Activated T-cell treated with anti-CD3 and anti-CD28 coated beads, Interleukin-2, amount 50 U/mL, for 4 hours (primary cell): Measurements from ENCODE around the gene BIRC2. TPM values are rescaled to one million over a fixed set of nuclear protein-coding genes. Genes with fewer than 3 reads are reported as not detected.

Experiments used
- ATAC-seq, 2 donors: fragments of 200-7000 bp; cut with Tn5 transposase; one replicate each; pipeline ENCODE4 v1.10.0; 2021
- DNase-seq: peaks from one replicate; pipeline ENCODE4 v3.0.0-alpha.2; 2020
- H3K27me3 Mint-ChIP-seq: one replicate; pipeline ENCODE4 v1.8.0; 2021; ENCODE audit warnings: low read depth, mixed read lengths
- H3K36me3 Mint-ChIP-seq: one replicate; pipeline ENCODE4 v1.8.0; 2022; ENCODE audit warnings: mixed read lengths; ENCODE audit not compliant: insufficient read depth
- H3K4me1 Mint-ChIP-seq: one replicate; pipeline ENCODE4 v1.8.0; 2021; ENCODE audit warnings: low read depth, mixed read lengths
- H3K4me3 Mint-ChIP-seq: one replicate; pipeline ENCODE4 v1.8.0; 2021; ENCODE audit warnings: mild to moderate bottlenecking, moderate library complexity, mixed read lengths
- H3K9me3 Mint-ChIP-seq: one replicate; pipeline ENCODE4 v1.8.0; 2021; ENCODE audit warnings: mixed read lengths
- total RNA-seq, 3 donors: library from RNA; stranded (reverse); gene quantifications; one replicate each; pipeline ENCODE4 v1.2.1, GENCODE V29; 2021

BIRC2 gene
- total RNA-seq, 3 donors from 2014 or later = 25.0 to 31.9 (median 31.7) TPM

GRCh38 chr11:102411142-102411541 lies 64.1 kb downstream of the BIRC2 start:
- peaks cover 87% of the 10 kb centered on the region for H3K4me1 Mint-ChIP-seq
- H3K27me3 Mint-ChIP-seq = no peaks in the 10 kb centered on the region
- no peak for ATAC-seq
- no peak for DNase-seq
- H3K9me3 Mint-ChIP-seq = no peaks in the 10 kb centered on the region
- no peak overlapping the region for H3K4me3 Mint-ChIP-seq
- peaks cover 17% of the 10 kb centered on the region for H3K36me3 Mint-ChIP-seq

DNA sequence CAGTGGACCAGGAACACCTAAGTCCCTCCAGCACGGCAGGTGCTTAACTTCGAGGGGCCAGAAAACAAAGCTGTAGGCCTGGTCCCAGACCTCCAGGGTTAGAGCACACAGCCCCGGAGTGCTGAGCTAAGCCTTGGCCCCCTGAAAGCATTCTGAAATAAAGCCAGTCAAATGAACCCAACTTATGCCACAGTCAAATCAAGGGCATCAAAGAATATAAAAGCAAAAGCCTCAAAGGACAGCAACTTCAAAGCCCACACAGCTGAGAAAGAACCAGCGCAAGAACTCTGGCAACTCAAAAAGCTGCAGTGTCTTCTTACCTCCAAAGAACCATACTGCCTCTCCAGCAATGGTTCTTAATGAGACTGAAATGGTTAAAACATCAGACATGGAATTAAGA lies 66.5 kb downstream of the BIRC2 start:
- Mint-ChIP-seq H3K36me3 (peaks cover 31% of the 10 kb centered on the region), H3K27me3 (no peaks in the 10 kb centered on the region), H3K4me1 (peaks cover 88% of the 10 kb centered on the region), H3K4me3 (peak overlapping the region; percentile 56), H3K9me3 (peaks cover 8% of the 10 kb centered on the region)
- ATAC-seq (peak in 1 of 2 donors; percentile 6), DNase-seq (no peak)

- peak overlapping the region; percentile 46 for H3K4me3 Mint-ChIP-seq
- ATAC-seq = no peak
- no peaks in the 10 kb centered on the region for H3K27me3 Mint-ChIP-seq
- peaks cover 8% of the 10 kb centered on the region for H3K9me3 Mint-ChIP-seq
- DNase-seq = no peak
- peaks cover 36% of the 10 kb centered on the region for H3K36me3 Mint-ChIP-seq
- H3K4me1 Mint-ChIP-seq = peaks cover 92% of the 10 kb centered on the region
These were observed 67.5 kb downstream of the BIRC2 start for GRCh38 chr11:102414559-102414958.

GRCh38 chr11:102415304-102415916 lies 68.4 kb downstream of the BIRC2 start:
- no peaks in the 10 kb centered on the region for H3K27me3 Mint-ChIP-seq
- H3K9me3 Mint-ChIP-seq = peaks cover 8% of the 10 kb centered on the region
- peak overlapping the region; percentile 46 for H3K4me3 Mint-ChIP-seq
- H3K36me3 Mint-ChIP-seq = peaks cover 33% of the 10 kb centered on the region
- no peak for DNase-seq
- H3K4me1 Mint-ChIP-seq = peaks cover 95% of the 10 kb centered on the region
- peak; percentile 32 to 49 for ATAC-seq

- no peak for DNase-seq
These were observed 70.0 kb downstream of the BIRC2 start for GRCh38 chr11:102416976-102417375.

DNA sequence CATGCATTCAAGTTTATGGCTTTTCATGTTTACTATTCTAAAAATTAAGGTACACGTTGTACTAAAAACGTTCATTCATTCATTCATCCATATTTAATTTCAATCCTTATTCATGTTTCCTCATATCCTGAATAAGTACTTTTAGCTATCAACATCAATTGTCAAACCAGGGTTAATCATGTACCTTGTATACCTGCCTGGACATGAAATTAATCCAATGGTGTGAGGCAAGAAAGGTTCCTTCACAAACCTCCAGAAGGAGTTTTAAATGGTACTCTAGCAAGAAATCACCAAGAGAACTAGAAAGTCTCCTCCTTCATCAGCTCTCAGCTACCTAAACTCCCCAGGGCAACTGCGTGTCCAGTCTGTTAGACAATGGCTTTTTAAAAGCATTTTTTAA lies 72.2 kb downstream of the BIRC2 start:
- DNase-seq (no peak), ATAC-seq (no peak)
- Mint-ChIP-seq H3K4me3 (no peak overlapping the region), H3K4me1 (peaks cover 93% of the 10 kb centered on the region), H3K27me3 (no peaks in the 10 kb centered on the region), H3K36me3 (peaks cover 35% of the 10 kb centered on the region), H3K9me3 (peaks cover 8% of the 10 kb centered on the region)

More at GRCh38 chr11:102416976-102417375, 70.0 kb downstream of the BIRC2 start:
- ATAC-seq = peak; percentile 69 to 79
- peaks cover 31% of the 10 kb centered on the region for H3K36me3 Mint-ChIP-seq
- H3K27me3 Mint-ChIP-seq = no peaks in the 10 kb centered on the region
- peaks cover 95% of the 10 kb centered on the region for H3K4me1 Mint-ChIP-seq
- H3K4me3 Mint-ChIP-seq = peak overlapping the region; percentile 73
- peaks cover 8% of the 10 kb centered on the region for H3K9me3 Mint-ChIP-seq

DNA sequence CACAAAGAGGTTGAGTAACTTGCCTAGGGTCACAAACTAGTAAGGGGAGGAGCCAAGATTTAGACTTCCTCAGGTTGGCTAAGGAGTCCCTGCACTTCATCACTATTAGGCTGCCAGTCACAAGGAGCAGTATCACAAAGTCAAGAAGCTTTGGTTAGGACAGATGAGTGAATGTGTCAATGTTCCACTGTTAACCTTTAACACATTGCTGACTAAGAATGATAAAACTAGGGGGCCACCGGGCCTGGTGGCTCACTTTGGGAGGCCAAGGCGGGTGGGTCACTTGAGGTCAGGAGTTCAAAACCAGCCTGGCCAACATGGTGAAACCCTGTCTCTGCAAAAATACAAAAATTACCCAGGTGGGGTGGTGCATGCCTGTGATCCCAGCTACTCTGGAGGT lies 73.5 kb downstream of the BIRC2 start:
- peaks cover 38% of the 10 kb centered on the region for H3K36me3 Mint-ChIP-seq
- ATAC-seq = peak; percentile 39 to 41
- no peaks in the 10 kb centered on the region for H3K27me3 Mint-ChIP-seq
- no peak overlapping the region for H3K4me3 Mint-ChIP-seq
- peaks cover 91% of the 10 kb centered on the region for H3K4me1 Mint-ChIP-seq
- DNase-seq = no peak
- peaks cover 8% of the 10 kb centered on the region for H3K9me3 Mint-ChIP-seq

GRCh38 chr11:102421261-102421660 lies 74.2 kb downstream of the BIRC2 start:
- Mint-ChIP-seq H3K9me3 (peaks cover 8% of the 10 kb centered on the region), H3K27me3 (no peaks in the 10 kb centered on the region), H3K4me1 (peaks cover 92% of the 10 kb centered on the region), H3K36me3 (peaks cover 41% of the 10 kb centered on the region), H3K4me3 (no peak overlapping the region)
- ATAC-seq = peak in 1 of 2 donors; percentile 10
- no peak for DNase-seq

DNA sequence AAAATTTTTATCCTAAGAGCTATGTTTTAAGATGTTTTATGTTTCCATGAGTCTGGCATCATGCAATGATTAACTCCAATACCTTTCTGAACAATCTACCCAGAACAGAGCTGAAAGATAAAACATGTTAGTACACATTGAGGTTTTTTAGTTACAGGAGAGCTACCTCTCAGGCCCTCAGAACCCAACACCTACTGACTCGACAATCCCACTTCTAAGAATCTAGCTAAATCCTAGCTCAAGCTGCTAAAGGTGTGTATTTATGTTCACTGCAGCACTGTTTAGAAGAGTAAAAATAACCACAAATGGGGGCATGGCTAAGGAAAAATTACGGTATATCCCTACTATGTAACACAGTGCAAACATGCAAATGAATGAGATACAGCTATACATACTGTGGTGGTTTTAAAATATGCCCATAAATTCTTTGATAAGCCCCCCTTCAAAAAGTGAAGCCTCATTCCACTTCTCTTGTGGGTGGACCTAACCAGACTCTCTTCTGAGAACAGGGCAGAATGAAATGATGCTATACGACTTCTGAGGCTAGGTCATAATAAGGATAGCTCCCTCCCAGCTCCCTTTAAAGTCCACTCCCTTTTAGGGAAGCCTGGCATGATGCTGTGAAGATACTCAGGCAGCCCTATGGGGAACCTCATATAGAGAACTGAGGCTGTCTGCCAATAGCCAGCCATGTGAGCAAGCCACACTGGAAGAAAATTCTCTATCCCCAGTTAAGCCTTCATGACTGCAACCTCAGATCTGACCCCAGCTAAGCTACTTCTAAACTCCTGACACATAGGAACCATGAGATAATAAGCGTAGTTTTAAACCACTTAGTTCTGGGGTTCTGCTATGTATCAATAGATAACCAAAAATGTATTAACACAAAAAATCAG lies 76.1 kb downstream of the BIRC2 start:
- no peak for DNase-seq
- ATAC-seq = peak; percentile 23 to 29
- peaks cover 35% of the 10 kb centered on the region for H3K36me3 Mint-ChIP-seq
- H3K4me1 Mint-ChIP-seq = peaks cover 85% of the 10 kb centered on the region
- H3K4me3 Mint-ChIP-seq = no peak overlapping the region
- H3K9me3 Mint-ChIP-seq = no peaks in the 10 kb centered on the region
- no peaks in the 10 kb centered on the region for H3K27me3 Mint-ChIP-seq

- no peak overlapping the region for H3K4me3 Mint-ChIP-seq
- no peak for DNase-seq
- peaks cover 28% of the 10 kb centered on the region for H3K36me3 Mint-ChIP-seq
- no peak for ATAC-seq
- H3K9me3 Mint-ChIP-seq = no peaks in the 10 kb centered on the region
- H3K27me3 Mint-ChIP-seq = no peaks in the 10 kb centered on the region
- H3K4me1 Mint-ChIP-seq = peaks cover 82% of the 10 kb centered on the region
These were observed 76.9 kb downstream of the BIRC2 start for GRCh38 chr11:102423936-102424335.

- ATAC-seq = no peak
- Mint-ChIP-seq H3K27me3 (no peaks in the 10 kb centered on the region), H3K36me3 (peaks cover 35% of the 10 kb centered on the region), H3K9me3 (no peaks in the 10 kb centered on the region), H3K4me3 (no peak overlapping the region), H3K4me1 (peaks cover 83% of the 10 kb centered on the region)
- no peak for DNase-seq
These were observed 79.0 kb downstream of the BIRC2 start for GRCh38 chr11:102426000-102426399.

DNA sequence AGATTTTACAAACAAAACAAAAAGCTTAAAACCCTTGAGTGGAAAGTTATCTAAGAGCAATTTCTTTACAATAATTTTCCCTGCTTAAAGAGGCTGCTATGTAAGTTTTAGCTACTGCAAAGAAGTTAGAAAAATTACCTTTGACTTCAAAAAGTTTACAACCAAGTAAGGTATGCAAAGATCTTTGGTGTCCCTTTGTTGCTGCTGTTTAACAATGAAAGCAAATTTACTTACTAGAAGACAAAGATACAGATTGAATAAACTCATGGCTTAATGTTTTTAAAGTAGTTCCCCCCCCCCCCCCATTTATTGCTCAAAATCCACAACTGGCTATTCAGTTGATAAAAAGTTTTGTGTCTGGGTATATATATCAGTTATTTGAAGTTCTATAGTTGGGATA lies 79.6 kb downstream of the BIRC2 start:
- Mint-ChIP-seq H3K4me1 (peaks cover 81% of the 10 kb centered on the region), H3K27me3 (no peaks in the 10 kb centered on the region), H3K36me3 (peaks cover 35% of the 10 kb centered on the region), H3K4me3 (no peak overlapping the region), H3K9me3 (no peaks in the 10 kb centered on the region)
- ATAC-seq = no peak
- DNase-seq = no peak

DNA sequence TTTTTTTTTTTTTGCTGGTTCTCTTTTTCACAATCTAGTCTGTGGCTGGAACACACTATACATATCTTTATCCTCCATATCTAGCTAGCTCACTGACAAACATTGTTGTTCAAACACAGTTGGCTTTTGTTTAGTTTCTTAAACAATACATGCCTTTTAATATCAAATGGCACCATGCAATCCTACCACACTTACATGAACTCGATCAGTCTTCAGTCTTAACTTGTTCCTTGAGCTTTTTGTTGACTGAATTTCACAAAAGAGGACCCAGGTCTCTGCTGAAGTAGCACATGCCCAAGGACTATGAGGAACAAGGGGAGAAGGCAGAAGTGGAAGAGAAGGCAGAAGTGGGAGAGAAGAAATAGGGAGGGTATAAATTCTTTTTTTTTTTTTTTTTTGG lies 80.1 kb downstream of the BIRC2 start:
- Mint-ChIP-seq H3K9me3 (peaks cover 3% of the 10 kb centered on the region), H3K4me1 (peaks cover 80% of the 10 kb centered on the region), H3K27me3 (no peaks in the 10 kb centered on the region), H3K36me3 (peaks cover 40% of the 10 kb centered on the region), H3K4me3 (no peak overlapping the region)
- ATAC-seq = no peak
- DNase-seq = no peak
